B cell (primary cell): Measurements from ENCODE around the gene HTT-AS. TPM values are rescaled to one million over a fixed set of nuclear protein-coding genes. Genes with fewer than 3 reads are reported as not detected.

Experiments
- ATAC-seq: fragments of 200-7000 bp; cut with Tn5 transposase; one replicate; pipeline ENCODE4 v1.10.0; 2021; ENCODE audit warnings: low read depth, mild to moderate bottlenecking, moderate number of reproducible peaks, moderate library complexity
- CTCF ChIA-PET: fragments of 350-600 bp; sonication (Branson Sonifier 250); formaldehyde crosslinking; loops from one replicate; lab custom pipeline; 2021; ENCODE audit warnings: antibody characterized with exemption, inconsistent platforms; lab: Charles Lee
- POLR2A ChIA-PET: fragments of 350-600 bp; sonication (Branson Sonifier 250); formaldehyde crosslinking; loops from one replicate; lab custom pipeline; 2021; ENCODE audit warnings: antibody characterized with exemption; lab: Charles Lee
- DNase-seq: peaks from one replicate; pipeline ENCODE4 v3.0.0; 2013
- H2AFZ ChIP-seq: 2 replicates; pipeline ENCODE4 v1.6.1; 2012; ENCODE audit warnings: mild to moderate bottlenecking, low read depth, low read length; ENCODE audit not compliant: insufficient read depth, poor library complexity, severe bottlenecking
- H3K27ac ChIP-seq, 2 donors: 1 replicate in 1 of 2; 2 replicates in 1 of 2; pipeline ENCODE4 v1.5.1; 2012 to 2013; ENCODE audit warnings: low read length in 2 of 2, mild to moderate bottlenecking in 2 of 2, moderate library complexity in 1 of 2
- H3K27me3 ChIP-seq, 4 experiments: fragments of 200-600 bp in 1 of 4; sonication (generic) in 1 of 4; replicated peaks in 1 of 4; 1 replicate in 2 of 4; 2 replicates in 2 of 4; pipeline versions ENCODE4 v1.6.1 to v1.7.0; 2013 to 2016; ENCODE audit warnings: low read length in 3 of 4, mild to moderate bottlenecking in 2 of 4, mixed read lengths in 1 of 4, moderate library complexity in 1 of 4; ENCODE audit not compliant: insufficient read depth in 4 of 4, control insufficient read depth in 3 of 4; ENCODE audit errors: control extremely low read depth in 1 of 4
- H3K36me3 ChIP-seq, 2 experiments: replicated peaks in 1 of 2; 1 replicate in 1 of 2; 2 replicates in 1 of 2; pipeline versions ENCODE4 v1.6.1 to v1.7.1; 2013; ENCODE audit warnings: low read length in 1 of 2; ENCODE audit not compliant: insufficient read depth in 2 of 2, control insufficient read depth in 1 of 2; ENCODE audit errors: control extremely low read depth in 1 of 2, extremely low read depth in 1 of 2
- H3K4me1 ChIP-seq, 2 donors: fragments of 200-600 bp in 1 of 2; sonication (generic) in 1 of 2; 1 replicate in 1 of 2; 2 replicates in 1 of 2; pipeline versions ENCODE4 v1.5.1 to v1.6.1; 2013 to 2017; ENCODE audit warnings: low read length in 2 of 2; ENCODE audit not compliant: control insufficient read depth in 2 of 2, insufficient read depth in 2 of 2
- H3K4me2 ChIP-seq: replicated peaks from 2 replicates; pipeline ENCODE3; 2012; ENCODE audit warnings: mild to moderate bottlenecking, low read depth, low read length; ENCODE audit not compliant: poor library complexity, severe bottlenecking
- H3K4me3 ChIP-seq, 5 experiments: fragments of 200-600 bp in 1 of 5; sonication (generic) in 1 of 5; 1 replicate in 3 of 5; 2 replicates in 2 of 5; pipeline versions ENCODE4 v1.5.1 to v1.7.0; 2011 to 2016; ENCODE audit warnings: low read length in 4 of 5, mild to moderate bottlenecking in 4 of 5, low read depth in 2 of 5, control low read depth in 1 of 5, moderate library complexity in 1 of 5; ENCODE audit not compliant: insufficient read depth in 1 of 5; ENCODE audit errors: control extremely low read depth in 1 of 5, extremely low read depth in 1 of 5
- H3K79me2 ChIP-seq: fragments of 200-600 bp; sonication (generic); one replicate; pipeline ENCODE4 v1.6.0; 2016; ENCODE audit warnings: low read length; ENCODE audit not compliant: control insufficient read depth, insufficient read depth
- H3K9ac ChIP-seq: fragments of 200-600 bp; sonication (generic); 2 replicates; pipeline ENCODE4 v1.6.1; 2017; ENCODE audit warnings: mild to moderate bottlenecking, low read length, moderate library complexity
- H3K9me3 ChIP-seq, 3 donors: one replicate each; pipeline versions ENCODE4 v1.6.1 to v1.7.1; 2013; ENCODE audit warnings: low read length in 2 of 3; ENCODE audit not compliant: control insufficient read depth in 2 of 3, insufficient read depth in 1 of 3; ENCODE audit errors: control extremely low read depth in 1 of 3
- H4K20me1 ChIP-seq: 2 replicates; pipeline ENCODE4 v1.6.0; 2012; ENCODE audit warnings: mild to moderate bottlenecking, low read length; ENCODE audit not compliant: insufficient read depth, control insufficient read depth, poor library complexity, severe bottlenecking
- H3K27ac Mint-ChIP-seq: one replicate; pipeline ENCODE4 v1.8.0; 2021; ENCODE audit warnings: mixed read lengths
- H3K27me3 Mint-ChIP-seq: one replicate; pipeline ENCODE4 v1.8.0; 2021; ENCODE audit warnings: mixed read lengths
- H3K4me1 Mint-ChIP-seq: one replicate; pipeline ENCODE4 v1.8.0; 2021; ENCODE audit warnings: mixed read lengths
- H3K4me3 Mint-ChIP-seq: one replicate; pipeline ENCODE4 v1.8.0; 2021; ENCODE audit warnings: mixed read lengths
- H3K9me3 Mint-ChIP-seq: one replicate; pipeline ENCODE4 v1.8.0; 2022; ENCODE audit warnings: mixed read lengths; ENCODE audit not compliant: insufficient read depth
- CTCF ChIP-seq: fragments of 200-600 bp; IDR thresholded peaks from one replicate; pipeline ENCODE4 v1.8.0; 2022; ENCODE audit warnings: antibody characterized with exemption, mild to moderate bottlenecking
- EZH2 ChIP-seq: IDR thresholded peaks from 2 replicates; pipeline ENCODE4 v1.6.1; 2012; ENCODE audit warnings: borderline replicate concordance, low read depth, mild to moderate bottlenecking, moderate library complexity, low read length; ENCODE audit not compliant: insufficient read depth, poor library complexity, severe bottlenecking
- WGBS: methylation state at CpG from one replicate; pipeline ENCODE4 v1.1.5; 2013; ENCODE audit warnings: missing lambda C conversion rate; ENCODE audit not compliant: insufficient coverage; 5-methylcytosine and 5-hydroxymethylcytosine counted together
- intact Hi-C: fragments of 100-400 bp; cut with micrococcal nuclease; formaldehyde crosslinking; loops from one replicate; pipeline ENCODE4 v1.10.0; 2022
- polyA plus RNA-seq: library from polyadenylated mRNA; depleted of rRNA; stranded (reverse); fragments of >200 nt; gene quantifications from 2 replicates; pipeline ENCODE4 v1.2.3, GENCODE V29; 2012
- total RNA-seq, 2 donors: library from RNA; stranded (reverse); fragments of 120-200 nt in 1 of 2; gene quantifications; 1 replicate in 1 of 2; 2 replicates in 1 of 2; pipeline versions ENCODE4 v1.2.3 to v1.2.4, GENCODE V29; 2013 to 2022

HTT-AS gene
- total and polyA plus RNA-seq, 2 donors (not counting 1 experiment from before 2014, with no cell fraction given), result 0.84 TPM; not detected in 1

- no peak overlapping the region for H3K27ac Mint-ChIP-seq
- Histone ChIP-seq H2AFZ (no peak overlapping the region), H4K20me1 (peaks cover 51% of the 10 kb centered on the region), H3K79me2 (peaks cover 90% of the 10 kb centered on the region), H3K4me1 (peaks cover 3 to 14% of the 10 kb centered on the region in 2 donors), H3K4me2 (no peak overlapping the region), H3K9ac (no peak overlapping the region), H3K9me3 (no peaks in the 10 kb centered on the region), H3K27me3 (no peaks in the 10 kb centered on the region), H3K27ac (no peak overlapping the region), H3K36me3 (peaks cover 3 to 24% of the 10 kb centered on the region in 2 experiments), H3K4me3 (no peak overlapping the region)
- no peaks in the 10 kb centered on the region for H3K27me3 Mint-ChIP-seq
- POLR2A ChIA-PET, result no interaction called here
- CTCF ChIA-PET, result interaction anchor here (1.3 kb wide), 1 partner anchor 19 kb away, joined by 3 read pairs; no protein-coding TSS in a partner anchor
- no peak for TF ChIP-seq EZH2
- no peak for TF ChIP-seq CTCF
- H3K4me3 Mint-ChIP-seq, result no peak overlapping the region
- no peak for DNase-seq
- H3K4me1 Mint-ChIP-seq, result peaks cover 36% of the 10 kb centered on the region
- intact Hi-C loops, result no loop called here
- no peak for ATAC-seq
- H3K9me3 Mint-ChIP-seq, result no peaks in the 10 kb centered on the region
- 99% methylated on average over 8 of the region's 10 CpGs for WGBS
These were observed 11.8 kb upstream of the HTT-AS start for GRCh38 chr4:3085948-3086670.

GRCh38 chr4:3083732-3084131, 9.4 kb upstream of the HTT-AS start:
- ATAC-seq (no peak), DNase-seq (no peak)

More at GRCh38 chr4:3083732-3084131, 9.4 kb upstream of the HTT-AS start:
- ChIA-PET CTCF (interaction anchor here (0.6 to 1.4 kb wide), 3 partner anchors 14 to 875 kb away, joined by 3 read pairs; no protein-coding TSS in a partner anchor), POLR2A (no interaction called here)
- Histone ChIP-seq H3K36me3 (peaks cover 4 to 10% of the 10 kb centered on the region in 2 experiments), H3K9me3 (no peaks in the 10 kb centered on the region), H2AFZ (no peak overlapping the region), H3K79me2 (peaks cover 95% of the 10 kb centered on the region), H3K27ac (no peak overlapping the region), H3K9ac (no peak overlapping the region), H3K4me3 (no peak overlapping the region), H3K27me3 (no peaks in the 10 kb centered on the region), H3K4me2 (no peak overlapping the region), H3K4me1 (peaks cover 19 to 33% of the 10 kb centered on the region in 2 donors), H4K20me1 (peaks cover 66% of the 10 kb centered on the region)
- Mint-ChIP-seq H3K4me3 (no peak overlapping the region), H3K9me3 (no peaks in the 10 kb centered on the region), H3K27me3 (no peaks in the 10 kb centered on the region), H3K4me1 (peaks cover 55% of the 10 kb centered on the region), H3K27ac (no peak overlapping the region)
- WGBS, result 40% methylated on average over 1 of the region's 1 CpG
- intact Hi-C loops, result no loop called here
- TF ChIP-seq CTCF, result no peak
- no peak for TF ChIP-seq EZH2
